EH (cell line): ENCODE measurements around the gene RGS4.
A peak's percentile ranks its signal among the peaks of the same experiment; 100 is the strongest.

Experiments used
- DNase-seq: peaks from one replicate; pipeline ENCODE4 v3.0.0-alpha.2; 2015; ENCODE audit warnings: low read depth

Gene RGS4

DNA sequence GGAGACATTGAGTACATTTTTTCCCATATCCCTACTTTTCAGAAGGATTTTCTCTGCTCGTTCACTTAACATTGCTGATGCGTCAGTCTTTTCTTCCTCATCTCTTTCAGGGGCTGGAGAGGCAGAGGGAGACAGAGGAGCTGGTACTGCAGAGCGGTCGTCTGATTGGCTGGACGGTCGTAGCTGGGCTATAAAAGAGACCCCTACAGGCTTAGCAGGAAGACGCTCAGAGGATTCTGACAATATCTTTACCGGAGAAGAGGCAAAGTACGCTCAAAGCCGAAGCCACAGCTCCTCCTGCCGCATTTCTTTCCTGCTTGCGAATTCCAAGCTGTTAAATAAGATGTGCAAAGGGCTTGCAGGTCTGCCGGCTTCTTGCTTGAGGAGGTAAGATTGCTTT lies at the start of gene RGS4:
TSS of gene RGS4 (plus strand) at position 220 of the 400 bp plus-strand sequence. CDS start at position 344, 124 bp downstream.
- DNase-seq, result peak; percentile 98

DNA sequence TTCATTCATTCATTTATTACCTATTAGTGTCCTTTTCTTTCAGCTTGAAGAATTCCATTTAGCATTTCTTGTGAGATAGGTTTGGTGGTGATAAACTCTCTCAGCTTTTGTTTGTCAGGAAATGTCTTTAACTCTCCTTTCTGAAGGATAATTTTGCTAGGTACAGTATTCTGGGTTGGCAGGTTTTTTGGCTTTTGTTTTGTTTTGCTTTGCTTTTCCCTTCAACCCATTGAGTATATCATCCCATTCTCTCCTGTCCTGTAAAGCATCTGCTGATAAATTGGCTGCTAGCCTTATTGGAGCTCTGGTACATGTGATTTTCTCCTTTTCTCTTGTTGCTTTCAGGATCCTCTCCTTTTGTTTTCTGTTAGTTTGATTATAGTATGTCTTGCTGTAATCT lies 47.0 kb upstream of the RGS4 start:
- DNase-seq, result no peak

- DNase-seq, result no peak
These were observed 41.6 kb upstream of the RGS4 start for GRCh38 chr1:163027610-163028009.

- DNase-seq, result no peak
These were observed 39.3 kb upstream of the RGS4 start for GRCh38 chr1:163029901-163030300.

DNA sequence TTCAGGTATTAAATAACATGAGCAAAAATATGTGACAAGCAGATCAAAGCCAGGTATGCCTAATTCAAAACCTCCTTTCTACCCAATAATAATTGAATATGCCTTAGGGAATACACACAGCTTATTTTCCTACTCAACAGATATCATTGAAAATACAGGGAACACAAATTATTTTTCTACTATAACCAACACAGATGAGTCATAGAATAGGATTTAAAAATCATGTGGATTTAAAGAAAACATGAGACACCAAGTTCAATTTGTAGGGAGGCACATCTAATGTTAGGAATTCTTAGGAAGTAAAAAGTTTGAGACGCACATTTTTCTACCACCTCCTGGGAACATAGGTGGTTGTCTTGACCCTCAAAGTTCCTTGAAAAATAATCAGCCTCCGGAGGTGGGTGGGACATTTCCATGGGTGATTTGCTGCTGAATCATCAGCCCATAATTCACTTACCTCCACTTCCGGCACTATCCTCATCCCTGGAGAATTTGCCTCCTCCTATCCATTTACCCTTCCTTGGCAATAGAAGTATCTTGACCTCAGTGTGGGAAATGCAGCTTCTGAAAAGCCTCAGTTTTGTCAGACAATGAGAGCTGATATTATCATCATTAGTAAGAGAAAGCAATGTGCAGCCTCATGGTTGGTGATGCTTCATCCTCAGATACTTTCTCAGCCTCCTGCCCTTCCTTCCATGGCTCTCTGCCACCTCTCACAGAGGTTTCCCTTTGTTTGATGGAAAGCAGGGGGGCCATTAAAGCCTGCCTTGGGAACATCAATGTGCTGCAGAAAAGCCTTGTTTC lies 33.5 kb upstream of the RGS4 start:
- peak; percentile 96 for DNase-seq

- peak; percentile 18 for DNase-seq
These were observed 32.5 kb upstream of the RGS4 start for GRCh38 chr1:163036671-163037070.

DNA sequence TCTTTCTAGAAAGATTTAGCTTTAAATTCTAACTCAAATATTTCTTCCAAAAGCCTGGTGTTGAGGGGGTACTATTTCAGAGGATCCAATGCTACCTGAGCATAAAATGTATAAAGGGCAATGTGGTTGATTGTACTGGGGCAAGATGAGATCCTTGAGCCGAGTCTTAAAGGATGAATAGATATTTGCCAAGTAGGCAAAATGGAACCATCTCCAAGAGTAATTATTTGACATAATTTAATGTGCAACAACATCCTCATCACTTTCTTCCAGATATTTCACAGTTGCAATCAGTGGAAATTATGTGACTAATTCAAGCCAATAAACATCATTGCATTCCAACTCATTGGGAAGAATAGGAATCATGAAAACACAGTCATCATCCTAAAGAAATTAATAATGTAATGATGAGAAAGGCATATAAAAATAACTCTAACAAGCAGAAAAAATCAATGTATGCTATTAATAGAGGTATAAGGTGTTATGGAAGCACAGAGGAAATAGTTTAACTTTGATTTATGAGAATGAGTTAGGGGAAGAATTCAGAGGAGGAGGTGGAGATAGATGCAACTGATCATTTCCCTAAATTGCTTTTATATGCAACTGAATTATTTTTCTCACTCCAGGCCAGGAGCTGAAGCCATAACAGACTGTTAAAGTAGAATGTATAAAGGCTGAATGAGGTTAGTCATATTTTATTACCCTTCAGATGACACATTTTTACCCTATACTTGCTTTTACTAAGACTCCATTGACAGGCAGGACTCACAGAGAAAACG lies 30.0 kb upstream of the RGS4 start:
- peak; percentile 33 for DNase-seq

DNA sequence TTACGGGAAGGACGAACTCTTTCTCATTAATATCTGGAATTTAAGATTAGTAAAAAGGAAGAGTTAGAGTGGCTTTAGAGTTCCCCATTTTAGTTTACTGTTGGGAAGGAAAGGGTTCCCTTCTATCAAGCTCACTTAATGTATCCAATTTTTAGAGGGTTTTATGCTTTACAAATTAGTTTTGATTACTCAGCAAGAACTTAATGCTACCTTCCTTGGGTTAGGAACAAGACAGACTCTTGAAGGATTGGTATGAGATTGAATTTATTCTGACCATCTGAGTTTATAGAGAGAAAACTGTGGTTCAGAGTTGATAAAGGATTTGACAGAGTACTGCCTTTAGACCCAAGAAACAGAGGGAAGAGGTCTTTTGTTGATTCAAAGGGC lies 29.5 kb upstream of the RGS4 start:
- DNase-seq, result no peak

GRCh38 chr1:163046071-163046470 lies 23.1 kb upstream of the RGS4 start:
- peak; percentile 73 for DNase-seq

DNA sequence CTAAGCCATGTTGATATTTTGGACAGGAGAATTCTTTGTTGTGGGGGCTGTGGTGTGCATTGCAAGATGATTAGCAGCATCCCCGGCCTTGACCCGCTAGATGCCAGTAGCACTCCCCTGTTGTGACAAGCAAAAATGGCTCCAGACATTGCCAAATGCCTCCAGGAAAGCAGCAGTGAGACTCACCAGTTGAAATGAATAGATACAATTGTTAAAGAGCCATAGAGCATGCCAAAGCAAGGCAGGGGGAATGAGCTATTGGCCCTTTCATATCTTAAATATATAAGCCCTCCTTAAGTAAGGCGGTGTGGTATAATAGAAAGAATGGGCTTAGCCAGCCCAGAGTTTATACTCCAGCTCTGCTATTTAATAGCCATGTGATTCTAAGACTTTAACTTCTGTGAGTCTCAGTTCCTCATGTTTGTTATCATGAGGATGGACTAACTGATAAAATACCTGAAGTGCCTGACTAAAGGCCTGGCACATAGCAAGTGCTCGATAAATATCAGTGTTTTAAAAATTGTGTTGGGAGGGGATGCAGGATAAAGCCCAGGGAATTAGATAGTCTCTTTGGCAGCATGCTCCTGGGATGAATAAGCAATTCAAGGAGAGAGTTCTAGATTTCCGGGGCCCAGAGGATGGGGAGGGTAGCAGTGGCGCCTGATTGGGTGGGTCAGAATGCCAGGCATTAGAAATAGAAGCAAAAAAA lies 21.1 kb upstream of the RGS4 start:
- no peak for DNase-seq

- no peak for DNase-seq
These were observed 20.3 kb upstream of the RGS4 start for GRCh38 chr1:163048869-163049268.

DNA sequence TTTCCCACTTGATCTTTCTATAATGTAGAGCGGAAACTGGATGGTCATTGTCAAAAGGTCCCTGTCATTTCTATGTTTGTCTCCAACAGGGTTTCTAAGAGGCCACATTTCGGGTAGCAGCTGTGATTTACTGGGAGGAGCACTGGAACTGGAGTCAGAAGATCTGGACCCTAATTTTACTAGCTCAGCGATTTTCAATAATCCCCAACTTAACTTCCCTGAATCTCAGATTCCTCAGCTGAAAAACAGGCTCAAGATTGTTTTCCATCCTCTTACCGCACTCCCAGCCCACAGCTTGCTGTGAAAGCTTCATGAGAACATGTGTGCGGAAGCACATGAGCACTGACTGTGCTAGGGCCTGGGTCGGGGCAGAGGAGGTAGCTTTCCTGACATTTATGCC lies 19.9 kb upstream of the RGS4 start:
- DNase-seq, result no peak

DNA sequence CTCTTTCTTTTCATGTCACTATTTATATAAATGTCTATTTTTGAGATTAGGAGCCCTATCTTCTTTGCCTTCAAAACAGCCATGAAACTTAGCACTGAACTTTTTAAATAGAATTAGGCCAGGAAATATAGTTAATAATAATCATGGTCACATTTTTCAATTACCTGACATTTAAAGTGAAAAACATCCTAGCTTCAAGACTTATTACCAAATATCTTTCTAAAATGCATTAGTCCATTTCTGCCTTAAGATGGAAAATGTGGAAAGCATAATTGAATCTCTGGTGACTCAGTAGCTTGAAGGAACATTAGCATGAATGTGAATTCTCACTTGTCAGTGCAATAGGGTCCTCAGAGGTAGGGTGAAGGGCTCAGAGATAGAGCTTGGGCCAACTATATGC lies 18.7 kb upstream of the RGS4 start:
- no peak for DNase-seq

DNA sequence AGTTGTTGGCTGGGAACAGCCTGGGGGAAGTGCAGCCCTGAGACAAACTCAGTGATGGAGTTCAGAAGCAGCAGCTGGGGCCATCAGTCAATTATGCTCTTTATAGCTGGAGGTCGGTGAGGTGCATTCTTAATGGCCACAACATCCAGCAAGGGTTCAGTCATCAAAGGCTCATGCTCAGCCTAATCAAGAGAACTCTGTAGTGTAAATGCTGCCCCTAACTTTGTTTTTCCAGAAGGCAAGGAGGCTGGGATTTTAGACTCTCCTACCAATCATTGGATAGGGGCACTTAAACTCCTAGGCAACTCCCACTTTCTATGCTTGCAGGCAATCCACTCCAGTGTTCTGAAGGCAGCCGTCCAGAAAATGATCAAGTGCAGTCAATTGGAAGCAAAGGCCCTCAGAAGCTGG lies 15.0 kb upstream of the RGS4 start:
- DNase-seq, result no peak

GRCh38 chr1:163055005-163055404 lies 14.2 kb upstream of the RGS4 start:
- no peak for DNase-seq

- no peak for DNase-seq
These were observed 13.6 kb upstream of the RGS4 start for GRCh38 chr1:163055531-163055930.

DNA sequence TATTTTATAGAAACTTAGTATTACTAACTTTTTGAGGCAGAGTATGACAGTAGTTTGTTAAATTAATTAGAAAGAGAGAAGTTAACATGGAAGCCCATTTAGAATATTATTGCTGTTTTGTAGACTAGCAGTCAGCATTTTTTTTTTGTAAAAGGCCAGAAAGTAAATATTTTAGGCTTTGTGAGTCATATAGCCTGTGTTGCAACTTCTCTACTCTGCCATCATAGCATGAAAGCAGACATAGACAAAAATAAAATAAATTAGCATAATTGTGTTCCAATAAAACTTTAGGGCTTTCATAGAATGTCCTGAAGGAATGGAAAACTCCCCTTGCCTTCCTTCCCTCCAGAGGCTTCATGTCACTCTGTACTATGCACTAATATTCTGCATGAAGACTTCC lies 12.3 kb upstream of the RGS4 start:
- DNase-seq, result peak; percentile 72

DNA sequence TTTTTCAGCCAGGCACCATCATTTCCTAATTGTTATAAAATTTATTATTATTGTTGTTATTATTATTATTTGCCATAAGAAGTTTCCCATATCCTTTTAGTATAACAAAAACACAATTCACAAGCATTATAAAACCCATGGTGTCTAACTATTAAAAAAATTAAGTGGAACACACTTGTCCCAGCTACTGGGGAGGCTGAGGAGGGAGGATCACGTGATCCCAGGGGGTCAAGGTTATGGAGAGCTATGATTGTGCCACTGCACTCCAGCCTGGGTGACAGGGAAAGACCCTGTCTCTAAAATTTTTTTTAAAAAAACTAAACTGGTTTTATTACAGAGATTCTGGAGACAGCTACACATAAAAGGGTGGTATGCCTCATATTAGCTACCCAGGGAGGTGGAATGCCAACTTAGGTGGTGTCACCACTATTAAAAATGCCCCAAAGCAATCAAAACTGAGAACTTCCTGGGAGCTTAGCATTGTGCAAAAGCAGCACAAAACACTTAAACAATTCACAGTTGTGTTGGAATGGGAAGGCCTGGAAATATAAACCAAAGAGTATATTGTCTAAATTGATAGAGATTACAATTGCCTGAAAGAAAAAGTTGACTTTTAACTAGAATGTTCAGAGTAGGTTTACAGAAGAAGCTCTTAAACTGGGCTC lies 8.7 kb upstream of the RGS4 start:
- DNase-seq, result no peak

GRCh38 chr1:163063143-163063542 lies 6.0 kb upstream of the RGS4 start:
- no peak for DNase-seq

- DNase-seq, result no peak
These were observed 5.6 kb upstream of the RGS4 start for GRCh38 chr1:163063610-163064009.

DNA sequence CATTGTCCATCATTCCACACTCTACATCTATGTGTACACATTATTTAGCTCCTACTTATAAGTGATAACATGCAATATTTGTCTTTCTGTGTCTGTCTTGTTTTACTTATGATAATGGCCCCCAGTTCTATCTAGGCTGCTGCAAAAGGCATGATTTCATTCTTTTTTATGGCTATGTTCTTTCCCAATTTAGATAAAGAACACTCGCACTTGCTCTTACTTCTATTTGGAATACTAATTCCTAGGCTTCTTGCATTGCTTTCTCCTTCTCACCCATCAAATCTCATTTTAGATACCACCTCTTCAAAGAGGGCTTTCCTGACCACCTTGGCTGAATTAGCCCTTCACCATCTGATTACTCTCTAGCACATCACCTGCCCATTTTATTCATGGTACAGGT lies 3.0 kb upstream of the RGS4 start:
- no peak for DNase-seq

- DNase-seq, result no peak
These were observed 2.5 kb upstream of the RGS4 start for GRCh38 chr1:163066686-163067085.
